GM12801 (cell line): ENCODE results near the gene CSK.

ENCODE experiments used
- TF ChIP-seq, protein P1 (sequence below): IDR thresholded peaks from one replicate; pipeline ENCODE4 v1.5.1; 2011; ENCODE audit warnings: control low read depth; ENCODE audit not compliant: insufficient read length; ENCODE audit errors: extremely low read depth

Gene CSK

DNA sequence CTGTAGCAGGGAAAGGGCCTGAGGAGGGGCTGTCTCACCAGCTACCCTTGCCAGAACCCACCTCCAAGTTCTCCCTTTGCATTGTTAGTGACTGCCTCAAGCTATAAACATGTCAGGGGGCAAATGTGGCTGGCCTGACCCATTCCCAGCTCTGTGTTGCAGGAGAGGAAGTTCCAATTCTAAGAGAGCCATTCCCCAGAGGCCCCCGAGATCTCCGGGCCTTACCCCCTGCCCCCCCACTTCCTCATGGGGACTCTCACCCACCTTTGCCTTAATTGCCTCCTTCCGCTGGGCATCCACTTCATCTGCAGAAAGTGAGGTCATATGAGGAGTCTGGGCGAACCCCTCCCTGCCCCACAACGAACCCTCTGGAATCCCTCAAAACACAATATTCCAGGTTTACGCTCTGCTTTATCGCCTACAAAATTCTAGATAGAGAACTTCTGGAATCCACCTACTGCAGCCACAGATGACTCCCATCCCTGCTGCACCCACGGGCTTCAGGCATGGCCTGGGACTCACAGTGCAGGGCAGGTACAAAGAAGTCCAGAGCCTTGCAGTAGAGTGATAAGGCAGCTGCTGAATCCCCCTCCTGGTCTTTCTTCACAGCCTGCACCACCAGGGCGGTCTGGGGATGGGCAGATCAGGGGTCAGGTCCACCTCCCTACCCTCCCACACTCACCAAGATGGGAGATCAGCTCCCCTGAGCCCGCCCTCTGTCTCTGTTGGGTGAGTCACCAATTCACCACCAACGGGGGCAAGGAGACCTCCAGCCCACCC, 57.1 kb downstream of the CSK start:
- TF ChIP-seq, protein P1, sequence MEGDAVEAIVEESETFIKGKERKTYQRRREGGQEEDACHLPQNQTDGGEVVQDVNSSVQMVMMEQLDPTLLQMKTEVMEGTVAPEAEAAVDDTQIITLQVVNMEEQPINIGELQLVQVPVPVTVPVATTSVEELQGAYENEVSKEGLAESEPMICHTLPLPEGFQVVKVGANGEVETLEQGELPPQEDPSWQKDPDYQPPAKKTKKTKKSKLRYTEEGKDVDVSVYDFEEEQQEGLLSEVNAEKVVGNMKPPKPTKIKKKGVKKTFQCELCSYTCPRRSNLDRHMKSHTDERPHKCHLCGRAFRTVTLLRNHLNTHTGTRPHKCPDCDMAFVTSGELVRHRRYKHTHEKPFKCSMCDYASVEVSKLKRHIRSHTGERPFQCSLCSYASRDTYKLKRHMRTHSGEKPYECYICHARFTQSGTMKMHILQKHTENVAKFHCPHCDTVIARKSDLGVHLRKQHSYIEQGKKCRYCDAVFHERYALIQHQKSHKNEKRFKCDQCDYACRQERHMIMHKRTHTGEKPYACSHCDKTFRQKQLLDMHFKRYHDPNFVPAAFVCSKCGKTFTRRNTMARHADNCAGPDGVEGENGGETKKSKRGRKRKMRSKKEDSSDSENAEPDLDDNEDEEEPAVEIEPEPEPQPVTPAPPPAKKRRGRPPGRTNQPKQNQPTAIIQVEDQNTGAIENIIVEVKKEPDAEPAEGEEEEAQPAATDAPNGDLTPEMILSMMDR = no peak

DNA sequence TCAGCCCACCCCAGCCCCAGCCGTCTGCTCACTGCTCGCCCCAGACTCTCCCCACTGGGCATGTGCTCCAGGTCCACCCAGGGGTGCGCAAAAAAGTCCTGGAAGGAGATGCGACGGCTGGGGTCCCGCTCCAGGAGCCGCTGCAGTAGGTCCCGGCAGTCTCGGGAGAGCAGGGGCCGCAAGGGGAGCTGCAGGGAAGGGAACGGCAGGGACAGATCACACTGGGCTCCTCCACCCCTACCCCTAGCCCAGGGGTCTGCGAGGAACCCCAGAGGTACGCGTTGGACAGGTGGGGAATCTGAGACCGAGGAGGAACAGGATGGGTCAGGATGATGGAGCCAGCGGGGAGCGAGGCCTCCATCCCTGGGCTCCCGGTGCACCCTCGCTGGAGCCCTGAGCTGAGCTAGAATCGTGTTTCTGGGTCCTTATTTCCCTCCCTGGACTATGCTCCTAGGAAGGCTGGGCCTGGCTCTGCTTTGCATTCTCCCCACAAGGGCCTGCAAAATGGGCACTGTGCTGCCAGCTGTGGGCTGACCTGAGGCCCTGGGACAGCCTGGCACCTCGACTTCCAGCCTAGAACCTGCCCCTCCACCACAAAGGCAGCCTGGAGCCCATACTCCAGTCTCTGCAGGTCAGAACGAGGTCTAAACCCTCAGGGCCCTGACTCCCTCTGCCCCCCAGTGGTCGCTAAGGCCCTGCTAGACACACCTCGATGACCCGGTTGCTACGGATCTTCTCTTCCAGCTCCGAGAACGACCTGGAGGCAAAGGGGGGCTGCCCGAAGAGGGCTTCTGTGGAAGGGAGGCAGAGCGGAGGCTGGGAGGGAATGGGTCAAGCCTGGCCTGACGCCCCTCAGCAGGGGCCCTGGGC, 57.9 kb downstream of the CSK start:
- TF ChIP-seq, protein P1 = no peak

DNA sequence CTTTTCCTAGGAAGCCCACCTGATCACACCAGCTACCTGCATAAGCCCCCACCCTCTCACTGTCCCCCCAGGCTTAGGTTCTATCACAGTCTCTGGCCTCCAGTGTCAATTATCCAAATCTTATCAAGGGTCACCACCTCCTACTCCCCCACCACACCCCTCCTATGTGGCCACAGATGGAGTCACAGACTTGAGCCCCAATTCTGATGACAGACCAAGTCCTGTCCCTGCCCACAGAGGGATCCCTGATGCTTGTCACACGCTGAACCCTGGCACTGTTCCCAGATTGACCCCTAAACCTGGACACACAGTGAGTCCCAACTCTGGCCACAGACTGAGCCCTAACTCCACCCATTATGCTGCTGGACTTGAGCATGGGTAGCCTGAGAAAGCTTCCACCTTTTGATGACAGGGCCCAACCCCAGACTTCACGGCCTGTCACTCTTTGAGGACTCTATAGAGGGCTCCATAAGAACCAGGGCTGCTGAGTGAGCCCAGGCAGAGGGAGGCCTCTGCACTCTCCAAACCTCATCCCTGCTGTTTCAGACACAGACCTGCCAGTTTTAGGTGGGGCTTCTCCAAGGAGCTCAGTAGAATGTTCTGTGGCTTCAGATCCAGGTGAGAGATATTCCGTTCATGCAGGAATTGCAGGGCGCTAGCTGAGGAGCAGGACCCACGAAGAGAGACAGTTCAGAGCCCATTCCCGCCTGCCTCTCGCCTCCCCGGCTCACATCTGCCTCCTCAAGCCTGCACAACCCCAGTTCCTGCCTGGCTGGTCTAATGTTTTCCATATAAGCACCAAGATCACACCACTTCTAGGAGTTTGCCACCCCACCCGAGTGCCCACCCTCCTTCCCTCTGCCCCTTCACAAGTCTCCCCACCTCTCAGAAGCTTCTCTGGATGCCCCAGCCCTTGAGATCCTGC, 59.2 kb downstream of the CSK start:
- TF ChIP-seq, protein P1 = no peak

DNA sequence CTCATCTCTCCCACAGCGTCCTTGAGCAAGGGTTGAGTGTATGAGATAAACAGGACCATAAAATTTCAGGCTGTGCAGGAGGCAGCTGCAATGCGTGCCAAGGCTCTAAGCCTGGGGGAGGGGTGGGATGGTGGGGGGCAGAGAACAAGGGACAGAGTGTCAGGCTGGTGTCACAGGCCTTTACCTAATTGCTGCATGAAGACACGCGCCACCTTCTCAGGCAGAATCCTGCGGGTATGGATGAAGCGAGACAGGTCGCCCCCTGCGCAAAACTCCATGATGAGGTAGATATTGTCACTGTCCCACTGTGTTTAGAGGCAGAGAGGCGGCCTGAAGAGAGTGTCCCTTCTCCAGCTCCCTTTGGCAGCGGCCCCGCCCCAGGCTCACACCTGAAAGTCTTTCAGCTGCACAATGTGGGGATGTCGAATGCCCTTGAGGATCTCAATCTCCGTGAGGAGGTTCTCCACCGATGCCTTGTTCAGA, 60.1 kb downstream of the CSK start:
- TF ChIP-seq, protein P1 = no peak

DNA sequence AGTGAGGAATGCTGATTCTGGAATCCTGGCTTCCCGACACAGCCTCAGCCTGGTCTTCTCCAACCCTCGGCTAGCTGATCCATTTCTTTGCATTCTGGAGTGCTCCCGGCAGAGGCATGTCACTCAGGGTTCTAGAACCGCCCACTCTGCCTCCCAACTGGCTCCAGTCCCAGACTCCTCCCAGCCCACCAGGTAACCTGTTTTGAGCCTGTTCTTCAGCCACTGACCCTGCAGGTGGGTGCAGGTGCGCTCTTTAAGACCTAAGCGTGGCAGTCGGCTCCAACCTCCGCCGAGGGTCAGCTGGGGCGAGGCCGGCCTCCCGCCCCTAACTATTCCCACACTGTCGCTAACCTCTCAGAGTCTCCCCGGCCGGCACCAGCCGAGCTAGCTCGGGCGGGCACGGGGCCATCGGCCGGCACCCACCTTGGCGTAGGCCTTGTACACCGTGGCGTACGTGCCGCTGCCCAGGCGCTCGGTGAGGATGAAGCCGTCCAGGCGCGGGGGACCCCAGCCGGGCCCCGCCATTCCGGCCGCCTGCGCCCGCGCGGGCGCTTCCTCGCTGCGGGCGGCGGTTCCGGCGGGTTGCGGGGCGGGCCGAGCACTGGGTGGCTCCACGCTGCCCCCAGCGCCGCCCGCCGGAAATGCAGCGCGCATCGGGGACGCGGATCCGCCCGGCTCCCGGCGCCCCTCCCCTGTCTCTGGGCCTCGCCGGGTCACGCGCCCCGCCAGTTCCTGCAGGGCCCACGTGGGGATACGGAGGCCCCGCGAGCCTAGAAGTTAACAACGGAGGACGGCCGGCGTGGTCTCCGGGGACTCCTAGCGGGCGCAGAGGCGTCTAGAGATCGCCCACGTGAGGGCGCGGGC, 60.9 kb downstream of the CSK start, which contains the start of gene ULK3:
TSS of gene ULK3 (minus strand) at position 576 of the 864 bp plus-strand sequence. CDS start at position 525, 51 bp downstream.
- TF ChIP-seq, protein P1 = no peak

DNA sequence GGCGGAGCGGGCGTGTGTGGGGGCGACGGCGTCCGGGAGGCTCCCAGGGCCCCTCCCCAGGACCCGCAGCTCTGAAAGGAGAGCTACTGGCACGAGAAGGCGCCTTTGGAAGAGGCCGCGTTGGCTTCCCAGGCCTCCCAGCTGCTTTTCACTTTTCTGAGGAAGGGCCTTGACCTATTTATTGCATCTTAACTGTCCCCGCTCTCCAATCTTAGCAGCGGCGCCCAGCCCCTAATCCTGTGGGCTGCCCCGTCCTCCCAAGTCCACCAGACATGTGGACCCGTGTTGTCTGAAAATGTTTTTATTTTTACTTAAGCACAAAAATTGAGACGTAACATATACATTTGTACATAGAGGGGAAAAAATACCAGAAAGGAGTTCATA, 61.6 kb downstream of the CSK start:
- TF ChIP-seq, protein P1 = no peak
